Inflammatory macrophage (primary cell): ENCODE results near the gene WBP1.

Source experiments
- DNase-seq, 2 donors: peaks; one replicate each; pipeline ENCODE4 v3.0.0-alpha.2; 2020 to 2022

Gene WBP1

GRCh38 chr2:74502720-74503505 is 44.7 kb downstream of the WBP1 start:
- peak; percentile 70 to 82 for DNase-seq

GRCh38 chr2:74503506-74504475 is 45.6 kb downstream of the WBP1 start:
- no peak for DNase-seq

- DNase-seq = no peak
These were observed 46.4 kb downstream of the WBP1 start for GRCh38 chr2:74504591-74504990.

GRCh38 chr2:74505448-74506246 is 47.4 kb downstream of the WBP1 start:
- no peak for DNase-seq

GRCh38 chr2:74507145-74507925 is 49.1 kb downstream of the WBP1 start, which contains the start of gene PCGF1:
Gene PCGF1 (minus strand): TSS chr2:74507695. CDS start chr2:74507668, 27 bp downstream.
- DNase-seq = peak; percentile 99

GRCh38 chr2:74507926-74508520 is 49.8 kb downstream of the WBP1 start:
- no peak for DNase-seq

GRCh38 chr2:74510272-74510671 is 52.0 kb downstream of the WBP1 start:
- DNase-seq = no peak
